Smooth muscle cell (in vitro differentiated cells): ENCODE results near the gene XAB2. TPM values are rescaled to one million over a fixed set of nuclear protein-coding genes. Genes with fewer than 3 reads are reported as not detected.

Source experiments
- DNase-seq: peaks from one replicate; lab custom pipeline; 2025; ENCODE audit not compliant: unreplicated experiment; lab: John Stamatoyannopoulos, UW
- H2AFZ ChIP-seq: fragments of 200-600 bp; sonication (generic); 2 replicates; pipeline ENCODE4 v1.6.0; 2016; ENCODE audit warnings: antibody characterized with exemption, low read depth, mild to moderate bottlenecking
- H3F3A ChIP-seq: fragments of 200-600 bp; sonication (generic); 2 replicates; pipeline ENCODE4 v1.6.0; 2017; ENCODE audit warnings: antibody characterized with exemption, low read depth
- H3K27ac ChIP-seq: fragments of 200-600 bp; sonication (generic); 2 replicates; pipeline ENCODE4 v1.5.1; 2016; ENCODE audit warnings: low read depth, mild to moderate bottlenecking
- H3K27me3 ChIP-seq: fragments of 200-600 bp; sonication (generic); 2 replicates; pipeline ENCODE4 v1.6.1; 2016; ENCODE audit warnings: low read depth, mild to moderate bottlenecking
- H3K36me3 ChIP-seq: fragments of 200-600 bp; sonication (generic); 2 replicates; pipeline ENCODE4 v1.5.1; 2016; ENCODE audit warnings: low read depth
- H3K4me1 ChIP-seq: fragments of 200-600 bp; sonication (generic); 2 replicates; pipeline ENCODE4 v1.5.1; 2016; ENCODE audit warnings: low read depth
- H3K4me2 ChIP-seq: fragments of 200-600 bp; sonication (generic); 2 replicates; pipeline ENCODE4 v1.6.0; 2016; ENCODE audit warnings: mild to moderate bottlenecking
- H3K4me3 ChIP-seq: fragments of 200-600 bp; sonication (generic); 2 replicates; pipeline ENCODE4 v1.5.1; 2016; ENCODE audit warnings: mild to moderate bottlenecking
- H3K79me2 ChIP-seq: fragments of 200-600 bp; sonication (generic); 2 replicates; pipeline ENCODE4 v1.6.0; 2016; ENCODE audit warnings: low read depth, mild to moderate bottlenecking
- H3K9ac ChIP-seq: fragments of 200-600 bp; sonication (generic); 2 replicates; pipeline ENCODE4 v1.6.0; 2016; ENCODE audit warnings: low read depth
- H3K9me3 ChIP-seq: fragments of 200-600 bp; sonication (generic); replicated peaks from 2 replicates; pipeline ENCODE4 v1.5.1; 2016; ENCODE audit warnings: low read depth
- H4K20me1 ChIP-seq: fragments of 200-600 bp; sonication (generic); 2 replicates; pipeline ENCODE4 v1.6.0; 2016; ENCODE audit warnings: low read depth
- WGBS: methylation state at CpG from one replicate; pipeline ENCODE4 v1.1.7; 2016; ENCODE audit warnings: low lambda C conversion rate; 5-methylcytosine and 5-hydroxymethylcytosine counted together
- polyA plus RNA-seq: library from polyadenylated mRNA; unstranded; fragments of >200 nt; fragmentation: Nextera tagmentation; extraction: Ambion mirVana; gene quantifications from 2 replicates; pipeline ENCODE4 v1.2.1, GENCODE V29; 2016
- total RNA-seq: library from RNA; depleted of rRNA; stranded (reverse); fragments of >200 nt; gene quantifications from 2 replicates; pipeline ENCODE4 v1.2.3, GENCODE V29; 2014
- TF ChIP-seq, protein P1 (sequence below): fragments of 200-600 bp; sonication (generic); IDR thresholded peaks from 2 replicates; pipeline ENCODE4 v1.5.1; 2017; ENCODE audit warnings: borderline replicate concordance, mild to moderate bottlenecking, antibody characterized with exemption; ENCODE audit not compliant: insufficient read depth, poor library complexity, severe bottlenecking

XAB2 gene
- total and polyA plus RNA-seq, 2 experiments from 2014 or later, result 26.9 to 36.3 TPM

- TF ChIP-seq, protein P1, sequence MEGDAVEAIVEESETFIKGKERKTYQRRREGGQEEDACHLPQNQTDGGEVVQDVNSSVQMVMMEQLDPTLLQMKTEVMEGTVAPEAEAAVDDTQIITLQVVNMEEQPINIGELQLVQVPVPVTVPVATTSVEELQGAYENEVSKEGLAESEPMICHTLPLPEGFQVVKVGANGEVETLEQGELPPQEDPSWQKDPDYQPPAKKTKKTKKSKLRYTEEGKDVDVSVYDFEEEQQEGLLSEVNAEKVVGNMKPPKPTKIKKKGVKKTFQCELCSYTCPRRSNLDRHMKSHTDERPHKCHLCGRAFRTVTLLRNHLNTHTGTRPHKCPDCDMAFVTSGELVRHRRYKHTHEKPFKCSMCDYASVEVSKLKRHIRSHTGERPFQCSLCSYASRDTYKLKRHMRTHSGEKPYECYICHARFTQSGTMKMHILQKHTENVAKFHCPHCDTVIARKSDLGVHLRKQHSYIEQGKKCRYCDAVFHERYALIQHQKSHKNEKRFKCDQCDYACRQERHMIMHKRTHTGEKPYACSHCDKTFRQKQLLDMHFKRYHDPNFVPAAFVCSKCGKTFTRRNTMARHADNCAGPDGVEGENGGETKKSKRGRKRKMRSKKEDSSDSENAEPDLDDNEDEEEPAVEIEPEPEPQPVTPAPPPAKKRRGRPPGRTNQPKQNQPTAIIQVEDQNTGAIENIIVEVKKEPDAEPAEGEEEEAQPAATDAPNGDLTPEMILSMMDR, result no peak
- 94% methylated on average over 40 of the region's 43 CpGs for WGBS
- no peaks in the 10 kb centered on the region for H3K4me1 ChIP-seq
- H4K20me1 ChIP-seq, result no peaks in the 10 kb centered on the region
- H3K27me3 ChIP-seq, result peaks cover 13% of the 10 kb centered on the region
- H3K4me2 ChIP-seq, result no peak overlapping the region
- H3K79me2 ChIP-seq, result no peaks in the 10 kb centered on the region
- H3K9ac ChIP-seq, result no peak overlapping the region
- H3F3A ChIP-seq, result no peaks in the 10 kb centered on the region
- DNase-seq, result no peak
- no peak overlapping the region for H3K4me3 ChIP-seq
- no peak overlapping the region for H2AFZ ChIP-seq
- no peaks in the 10 kb centered on the region for H3K9me3 ChIP-seq
- no peaks in the 10 kb centered on the region for H3K36me3 ChIP-seq
- no peak overlapping the region for H3K27ac ChIP-seq
These were observed 12.2 kb upstream of the XAB2 start for GRCh38 chr19:7641290-7642276.

DNA sequence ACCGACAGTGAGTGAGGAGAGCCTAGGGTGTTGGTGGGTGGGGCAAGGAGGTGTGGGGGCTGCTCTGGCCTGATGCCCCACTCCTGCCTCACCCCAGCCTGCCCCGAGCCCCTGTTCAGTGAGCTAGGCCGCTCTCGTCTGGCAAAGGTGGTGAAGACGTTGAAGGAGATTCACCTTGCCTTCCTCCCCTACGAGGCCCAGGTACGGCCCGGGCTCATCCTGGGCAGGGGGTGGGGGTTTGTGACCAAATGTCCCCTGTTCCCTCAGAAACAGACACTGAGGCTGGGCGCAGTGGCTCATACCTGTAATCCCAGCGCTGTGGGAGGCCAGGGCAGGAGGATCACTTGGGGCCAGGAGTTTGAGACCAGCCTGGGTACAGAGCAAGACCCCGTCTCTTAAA, 11.5 kb upstream of the XAB2 start:
- Histone ChIP-seq H3K9ac (no peak overlapping the region), H2AFZ (no peak overlapping the region), H3K27ac (no peak overlapping the region), H3K4me1 (no peaks in the 10 kb centered on the region), H3K9me3 (no peaks in the 10 kb centered on the region), H3K27me3 (peaks cover 18% of the 10 kb centered on the region), H3K4me3 (no peak overlapping the region), H3K79me2 (no peaks in the 10 kb centered on the region), H3K36me3 (no peaks in the 10 kb centered on the region), H3F3A (no peaks in the 10 kb centered on the region), H3K4me2 (no peak overlapping the region), H4K20me1 (no peaks in the 10 kb centered on the region)
- 95% methylated on average over 11 of the region's 11 CpGs for WGBS
- TF ChIP-seq, protein P1, result no peak
- DNase-seq, result no peak

GRCh38 chr19:7639863-7640348, 10.6 kb upstream of the XAB2 start:
- WGBS, result 96% methylated on average over 13 of the region's 13 CpGs
- no peak for DNase-seq
- Histone ChIP-seq H3K4me3 (no peak overlapping the region), H3K36me3 (no peaks in the 10 kb centered on the region), H3K4me1 (no peaks in the 10 kb centered on the region), H3K4me2 (no peak overlapping the region), H3K9ac (no peak overlapping the region), H2AFZ (no peak overlapping the region), H3F3A (no peaks in the 10 kb centered on the region), H3K79me2 (no peaks in the 10 kb centered on the region), H4K20me1 (no peaks in the 10 kb centered on the region), H3K9me3 (no peaks in the 10 kb centered on the region), H3K27me3 (peaks cover 27% of the 10 kb centered on the region), H3K27ac (no peak overlapping the region)
- TF ChIP-seq, protein P1, result no peak
